Peyer's patch (tissue), 4 donors: ENCODE measurements around the gene CYP19A1.

ENCODE experiments used
- POLR2A ChIP-seq, 2 donors: fragments of 450-650 bp; IDR thresholded peaks; one replicate each; pipeline ENCODE4 v1.5.1; 2017; ENCODE audit warnings: antibody characterized with exemption in 2 of 2, mild to moderate bottlenecking in 2 of 2, moderate library complexity in 2 of 2
- TF ChIP-seq, protein P1 (sequence below), 6 experiments: fragments of 450-650 bp in 4 of 6; fragments of 200-600 bp in 2 of 6; sonication (generic) in 1 of 6; IDR thresholded peaks; one replicate each; pipeline ENCODE4 v1.5.1; 2017 to 2019; ENCODE audit warnings: antibody characterized with exemption in 6 of 6, mild to moderate bottlenecking in 3 of 6, moderate library complexity in 1 of 6

DNA sequence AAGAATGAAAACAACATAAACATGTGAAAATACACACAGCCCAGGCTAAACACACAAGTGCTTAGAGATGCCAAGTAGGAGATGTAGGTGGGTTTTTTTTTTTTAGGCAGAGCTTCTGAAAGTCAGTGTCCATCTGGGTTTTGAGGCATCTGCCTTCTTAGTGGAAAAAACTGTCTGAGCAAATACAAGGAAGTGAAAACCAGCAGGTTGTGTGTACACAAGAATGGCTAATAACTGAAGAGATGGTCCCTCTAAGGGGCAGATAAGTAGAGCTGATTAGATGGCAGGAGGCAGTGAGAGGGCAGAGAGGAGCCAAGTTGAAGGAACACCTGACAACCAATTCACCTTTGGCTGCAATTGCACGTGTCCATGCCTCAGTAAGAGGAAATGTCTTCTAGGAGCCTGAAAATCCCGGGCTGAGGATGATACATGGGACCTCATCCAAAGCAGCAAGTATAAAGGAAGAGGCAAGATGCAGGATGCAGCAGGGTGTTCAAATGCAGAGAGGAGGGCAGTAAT lies 34.9 kb downstream of the CYP19A1 start:
- TF ChIP-seq, protein P1, sequence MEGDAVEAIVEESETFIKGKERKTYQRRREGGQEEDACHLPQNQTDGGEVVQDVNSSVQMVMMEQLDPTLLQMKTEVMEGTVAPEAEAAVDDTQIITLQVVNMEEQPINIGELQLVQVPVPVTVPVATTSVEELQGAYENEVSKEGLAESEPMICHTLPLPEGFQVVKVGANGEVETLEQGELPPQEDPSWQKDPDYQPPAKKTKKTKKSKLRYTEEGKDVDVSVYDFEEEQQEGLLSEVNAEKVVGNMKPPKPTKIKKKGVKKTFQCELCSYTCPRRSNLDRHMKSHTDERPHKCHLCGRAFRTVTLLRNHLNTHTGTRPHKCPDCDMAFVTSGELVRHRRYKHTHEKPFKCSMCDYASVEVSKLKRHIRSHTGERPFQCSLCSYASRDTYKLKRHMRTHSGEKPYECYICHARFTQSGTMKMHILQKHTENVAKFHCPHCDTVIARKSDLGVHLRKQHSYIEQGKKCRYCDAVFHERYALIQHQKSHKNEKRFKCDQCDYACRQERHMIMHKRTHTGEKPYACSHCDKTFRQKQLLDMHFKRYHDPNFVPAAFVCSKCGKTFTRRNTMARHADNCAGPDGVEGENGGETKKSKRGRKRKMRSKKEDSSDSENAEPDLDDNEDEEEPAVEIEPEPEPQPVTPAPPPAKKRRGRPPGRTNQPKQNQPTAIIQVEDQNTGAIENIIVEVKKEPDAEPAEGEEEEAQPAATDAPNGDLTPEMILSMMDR (IDR thresholded peaks at IDR 0.05), result no peak
- no peak for TF ChIP-seq POLR2A (IDR thresholded peaks at IDR 0.05)
